HepG2 (cell line): Measurements from ENCODE around the gene GABRB3. TPM values are rescaled to one million over a fixed set of nuclear protein-coding genes. Genes with fewer than 3 reads are reported as not detected.

ENCODE experiments used
- ATAC-seq: fragments of 200-7000 bp; cut with Tn5 transposase; 3 replicates; pipeline ENCODE4 v1.9.1; 2020; ENCODE audit warnings: mild to moderate bottlenecking, moderate library complexity
- BruUV-seq: library from RNA; stranded (reverse); fragments of 400-500 nt; replicated peaks from 2 replicates; lab custom pipeline; 2021; lab: Mats Ljungman, UMichigan
- CTCF ChIA-PET: fragments of 300-600 bp; formaldehyde crosslinking; extraction: SDS; loops from one replicate; lab custom pipeline; 2021; ENCODE audit warnings: low total read pairs, inconsistent platforms, low intra/inter-chr PET ratio; lab: Yijun Ruan, JAX
- POLR2A ChIA-PET: fragments of 350-600 bp; sonication (Branson Sonifier 250); formaldehyde crosslinking; loops from one replicate; lab custom pipeline; 2020; ENCODE audit warnings: antibody characterized with exemption, inconsistent platforms; lab: Yijun Ruan, JAX
- DNase-seq: peaks from one replicate; pipeline ENCODE4 v3.0.0-alpha.2; 2015; ENCODE audit warnings: low spot score
- FAIRE-seq: peaks from 3 replicates; lab custom pipeline; 2011; peaks lifted over from hg19 to GRCh38; lab: Jason Lieb, UNC
- H2AFZ ChIP-seq: one replicate; pipeline ENCODE4 v1.6.1; 2011; ENCODE audit warnings: low read length, inconsistent platforms
- H3K27ac ChIP-seq: fragments of 300-600 bp; 3 replicates; pipeline ENCODE4 v1.8.0; 2011; ENCODE audit warnings: mixed run types, mild to moderate bottlenecking, mixed read lengths, low read length, inconsistent platforms; ENCODE audit not compliant: insufficient read depth; ENCODE audit errors: extremely low read length
- H3K27me3 ChIP-seq, 2 experiments: fragments of 200-600 bp in 1 of 2; 2 replicates in 1 of 2; 3 replicates in 1 of 2; pipeline versions ENCODE4 v1.6.0 to v1.8.0; 2011; ENCODE audit warnings: low read length in 2 of 2, mild to moderate bottlenecking in 2 of 2, moderate library complexity in 2 of 2, inconsistent platforms in 1 of 2; ENCODE audit not compliant: insufficient read depth in 2 of 2, control insufficient read depth in 1 of 2
- H3K36me3 ChIP-seq, 2 experiments: fragments of 200-600 bp in 1 of 2; replicated peaks in 1 of 2; 2 replicates in 1 of 2; 3 replicates in 1 of 2; pipeline versions ENCODE4 v1.5.1 to v1.8.0; 2011; ENCODE audit warnings: low read length in 2 of 2, inconsistent platforms in 1 of 2; ENCODE audit not compliant: insufficient read depth in 2 of 2, control insufficient read depth in 1 of 2
- H3K4me1 ChIP-seq: 2 replicates; pipeline ENCODE4 v1.5.1; 2012; ENCODE audit warnings: low read length, inconsistent platforms; ENCODE audit not compliant: insufficient read depth
- H3K4me2 ChIP-seq: 2 replicates; pipeline ENCODE4 v1.6.0; 2011; ENCODE audit warnings: low read depth, low read length, inconsistent platforms
- H3K4me3 ChIP-seq, 3 experiments: fragments of 200-600 bp in 1 of 3; sonication (generic), shearing (Covaris generic) in 1 of 3; replicated peaks in 1 of 3; 2 replicates each; pipeline ENCODE4 v1.5.1; 2011 to 2016; ENCODE audit warnings: low read length in 3 of 3, inconsistent platforms in 2 of 3, low read depth in 2 of 3, mild to moderate bottlenecking in 2 of 3, control low read depth in 1 of 3, mixed read lengths in 1 of 3; ENCODE audit not compliant: insufficient read depth in 1 of 3
- H3K79me2 ChIP-seq: one replicate; pipeline ENCODE4 v1.6.1; 2011; ENCODE audit warnings: low read length, inconsistent platforms; ENCODE audit not compliant: insufficient read depth
- H3K9ac ChIP-seq: 2 replicates; pipeline ENCODE4 v1.6.0; 2011; ENCODE audit warnings: mild to moderate bottlenecking, low read depth, low read length, inconsistent platforms; ENCODE audit not compliant: insufficient read depth
- H3K9me3 ChIP-seq: 2 replicates; pipeline ENCODE4 v1.5.1; 2012; ENCODE audit warnings: mild to moderate bottlenecking, low read length
- H4K20me1 ChIP-seq: 2 replicates; pipeline ENCODE4 v1.6.0; 2011; ENCODE audit warnings: inconsistent platforms, mild to moderate bottlenecking, low read length, moderate library complexity; ENCODE audit not compliant: insufficient read depth
- AKAP8 ChIP-seq: sonication (generic); formaldehyde crosslinking; IDR thresholded peaks from 2 replicates; pipeline ENCODE4 v1.5.1; 2020; ENCODE audit warnings: mild to moderate bottlenecking, missing genetic modification reagents
- BRCA1 ChIP-seq: sonication (generic); formaldehyde crosslinking; IDR thresholded peaks from 2 replicates; pipeline ENCODE4 v1.4.0; 2020; ENCODE audit warnings: missing genetic modification reagents
- CBX5 ChIP-seq: sonication (generic); formaldehyde crosslinking; IDR thresholded peaks from 2 replicates; pipeline ENCODE4 v1.4.0; 2020; ENCODE audit warnings: missing genetic modification reagents, borderline replicate concordance
- CSRNP2 ChIP-seq: sonication (generic); formaldehyde crosslinking; conservative IDR thresholded peaks from 2 replicates; pipeline ENCODE4 v1.8.0; 2022; ENCODE audit warnings: low read depth, missing genetic modification reagents
- GTF2F1 ChIP-seq: fragments of 150-350 bp; IDR thresholded peaks from 2 replicates; pipeline ENCODE4 v1.6.1; 2014; ENCODE audit warnings: low read length
- HHEX ChIP-seq: IDR thresholded peaks from 2 replicates; pipeline ENCODE4 v1.6.1; 2016; ENCODE audit warnings: control low read depth
- HNRNPLL ChIP-seq: fragments of 200-400 bp; formaldehyde crosslinking; IDR thresholded peaks from 2 replicates; pipeline ENCODE4 v1.6.1; 2017; ENCODE audit warnings: mild to moderate bottlenecking, low read depth, low read length; ENCODE audit not compliant: poor library complexity, severe bottlenecking
- IRX3 ChIP-seq: sonication (generic); formaldehyde crosslinking; IDR thresholded peaks from 2 replicates; pipeline ENCODE4 v1.8.1; 2023; ENCODE audit warnings: mild to moderate bottlenecking, low read depth, missing genetic modification reagents, borderline replicate concordance
- SALL1 ChIP-seq: sonication (generic); formaldehyde crosslinking; IDR thresholded peaks from 2 replicates; pipeline ENCODE4 v1.8.0; 2022; ENCODE audit warnings: mild to moderate bottlenecking, missing genetic modification reagents
- SAP130 ChIP-seq: IDR thresholded peaks from 2 replicates; pipeline ENCODE4 v1.6.1; 2016; ENCODE audit warnings: low read depth
- SNRNP70 ChIP-seq: fragments of 200-400 bp; formaldehyde crosslinking; IDR thresholded peaks from 2 replicates; pipeline ENCODE4 v1.6.1; 2017; ENCODE audit warnings: mild to moderate bottlenecking, low read depth, low read length, moderate library complexity
- SRY ChIP-seq: sonication (generic); formaldehyde crosslinking; IDR thresholded peaks from 2 replicates; pipeline ENCODE4 v1.8.0; 2022; ENCODE audit warnings: mild to moderate bottlenecking, missing genetic modification reagents
- SYNCRIP ChIP-seq: fragments of 200-400 bp; formaldehyde crosslinking; IDR thresholded peaks from 2 replicates; pipeline ENCODE4 v1.6.1; 2018; ENCODE audit warnings: mild to moderate bottlenecking, low read depth, low read length; ENCODE audit not compliant: insufficient read depth
- THAP7 ChIP-seq: sonication (generic); formaldehyde crosslinking; IDR thresholded peaks from 2 replicates; pipeline ENCODE4 v1.8.1; 2023; ENCODE audit warnings: mild to moderate bottlenecking, missing genetic modification reagents
- ZFP91 ChIP-seq: sonication (generic); formaldehyde crosslinking; IDR thresholded peaks from 2 replicates; pipeline ENCODE4 v1.9.0; 2022; ENCODE audit warnings: missing genetic modification reagents, mild to moderate bottlenecking, borderline replicate concordance
- ZNF136 ChIP-seq: sonication (generic); formaldehyde crosslinking; IDR thresholded peaks from 2 replicates; pipeline ENCODE4 v1.8.1; 2022; ENCODE audit warnings: low read depth, mild to moderate bottlenecking, moderate library complexity, missing genetic modification reagents
- ZNF543 ChIP-seq: sonication (generic); formaldehyde crosslinking; IDR thresholded peaks from 2 replicates; pipeline ENCODE4 v1.4.0; 2020; ENCODE audit warnings: mild to moderate bottlenecking, missing genetic modification reagents
- ZNF674 ChIP-seq: sonication (generic); formaldehyde crosslinking; IDR thresholded peaks from 2 replicates; pipeline ENCODE4 v1.5.0; 2020; ENCODE audit warnings: low read depth, mild to moderate bottlenecking, missing genetic modification reagents
- ZNF703 ChIP-seq: sonication (generic); formaldehyde crosslinking; IDR thresholded peaks from 2 replicates; pipeline ENCODE4 v1.5.1; 2020; ENCODE audit warnings: missing genetic modification reagents, mild to moderate bottlenecking, moderate library complexity, borderline replicate concordance
- ZSCAN5A ChIP-seq: sonication (generic); formaldehyde crosslinking; IDR thresholded peaks from 2 replicates; pipeline ENCODE4 v1.8.0; 2022; ENCODE audit warnings: mild to moderate bottlenecking, missing genetic modification reagents, borderline replicate concordance
- WGBS: methylation state at CpG from one replicate; pipeline ENCODE4 v1.1.6; 2017; ENCODE audit warnings: low lambda C conversion rate; 5-methylcytosine and 5-hydroxymethylcytosine counted together
- in situ Hi-C: cut with HindIII; loops from 2 replicates; pipeline ENCODE4 v1.10.0; 2017; ENCODE audit warnings: low pct_unique_long_range_greater_than_20kb; ENCODE audit not compliant: extremely low pct_ligation_motif_present
- intact Hi-C: fragments of 100-400 bp; cut with micrococcal nuclease; formaldehyde crosslinking; loops from one replicate; pipeline ENCODE4 v1.10.0; 2022; ENCODE audit not compliant: unreplicated experiment
- polyA plus RNA-seq, 8 experiments: library from polyadenylated mRNA; depleted of rRNA in 3 of 8; stranded (reverse) in 7 of 8; unstranded in 1 of 8; fragments of >200 nt; fragmentation: Illumina TruSeq in 4 of 8; extraction: Trizol in 4 of 8; gene quantifications; 2 replicates each; pipeline versions ENCODE4 v1.2.1 to v1.2.3, GENCODE V29; 2011 to 2016; ENCODE audit warnings: low read depth in 4 of 8, missing spikeins in 1 of 8, mixed read lengths in 1 of 8; ENCODE audit not compliant: insufficient read depth in 1 of 8
- total RNA-seq, 5 experiments: library from RNA; depleted of rRNA; stranded (reverse); fragments of >200 nt; fragmentation: Illumina TruSeq; extraction: Trizol; gene quantifications; 2 replicates each; pipeline ENCODE4 v1.2.3, GENCODE V29; 2016; ENCODE audit warnings: low read depth in 1 of 5

The GABRB3 gene
- total and polyA plus RNA-seq, 2 of the 13 experiments (the other 11 are each of a cell fraction or from before 2014, with no cell fraction given) = not detected

- Histone ChIP-seq H3K4me1 (no peaks in the 10 kb centered on the region), H4K20me1 (no peaks in the 10 kb centered on the region), H2AFZ (no peak overlapping the region), H3K9ac (no peak overlapping the region), H3K4me3 (no peak overlapping the region), H3K9me3 (peaks cover 50% of the 10 kb centered on the region), H3K4me2 (no peak overlapping the region), H3K27me3 (no peaks in the 10 kb centered on the region), H3K36me3 (no peaks in the 10 kb centered on the region), H3K79me2 (no peaks in the 10 kb centered on the region), H3K27ac (no peak overlapping the region)
- intact Hi-C loops = no loop called here
- DNase-seq = no peak
- POLR2A ChIA-PET = no interaction called here
- TF ChIP-seq BRCA1 (CRISPR knock-in tag) (no peak), SRY (CRISPR knock-in tag) (no peak), GTF2F1 (no peak), SAP130 (CRISPR knock-in tag) (no peak), ZSCAN5A (no peak), SYNCRIP (no peak), HNRNPLL (no peak), ZNF674 (CRISPR knock-in tag) (no peak), CBX5 (CRISPR knock-in tag) (no peak), THAP7 (no peak), ZNF543 (CRISPR knock-in tag) (no peak), ZNF703 (CRISPR knock-in tag) (no peak), SNRNP70 (no peak), ZFP91 (CRISPR knock-in tag) (no peak), AKAP8 (no peak), HHEX (CRISPR knock-in tag) (no peak), CSRNP2 (CRISPR knock-in tag) (no peak), IRX3 (CRISPR knock-in tag) (no peak), SALL1 (CRISPR knock-in tag) (no peak), ZNF136 (no peak)
- CTCF ChIA-PET = no interaction called here
- in situ Hi-C loops = no loop called here
- no peak for FAIRE-seq
- no peak for ATAC-seq
- WGBS = 1% methylated on average over 3 of the region's 5 CpGs
- BruUV-seq = no TSS peak
Observed at GRCh38 chr15:26682598-26683164, 90.2 kb downstream of the GABRB3 start.
